Hepatocyte (in vitro differentiated cells): ENCODE data around the gene ADAMTS12.

Experiments used
- EZH2 ChIP-seq: fragments of 200-600 bp; sonication (generic); IDR thresholded peaks from 2 replicates; pipeline ENCODE4 v1.6.1; 2016; ENCODE audit warnings: antibody characterized with exemption, mild to moderate bottlenecking, borderline replicate concordance
- EZH2phosphoT487 ChIP-seq: fragments of 200-600 bp; sonication (generic); IDR thresholded peaks from one replicate; pipeline ENCODE4 v1.6.1; 2018; ENCODE audit warnings: antibody characterized with exemption, mild to moderate bottlenecking, low read depth, moderate library complexity; ENCODE audit not compliant: unreplicated experiment, severe bottlenecking
- TF ChIP-seq, protein P1 (sequence below): fragments of 200-600 bp; sonication (generic); IDR thresholded peaks from 2 replicates; pipeline ENCODE4 v1.5.1; 2016; ENCODE audit warnings: antibody characterized with exemption, mild to moderate bottlenecking; ENCODE audit not compliant: poor library complexity

DNA sequence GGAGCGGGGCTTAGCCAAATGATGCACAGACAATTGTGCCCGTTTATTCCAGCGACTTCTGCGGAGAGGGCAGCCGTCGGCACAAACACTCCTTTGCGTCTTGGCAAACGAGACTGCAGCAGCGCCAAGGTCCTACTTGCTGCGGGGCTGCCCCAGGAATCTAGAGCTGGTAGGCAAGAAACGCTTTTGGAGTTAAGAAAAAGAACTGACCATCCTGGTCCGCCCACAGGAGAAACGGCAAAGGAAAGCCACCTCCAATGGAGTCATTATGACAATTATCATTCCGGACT is 46.7 kb upstream of the ADAMTS12 start:
- TF ChIP-seq, protein P1, sequence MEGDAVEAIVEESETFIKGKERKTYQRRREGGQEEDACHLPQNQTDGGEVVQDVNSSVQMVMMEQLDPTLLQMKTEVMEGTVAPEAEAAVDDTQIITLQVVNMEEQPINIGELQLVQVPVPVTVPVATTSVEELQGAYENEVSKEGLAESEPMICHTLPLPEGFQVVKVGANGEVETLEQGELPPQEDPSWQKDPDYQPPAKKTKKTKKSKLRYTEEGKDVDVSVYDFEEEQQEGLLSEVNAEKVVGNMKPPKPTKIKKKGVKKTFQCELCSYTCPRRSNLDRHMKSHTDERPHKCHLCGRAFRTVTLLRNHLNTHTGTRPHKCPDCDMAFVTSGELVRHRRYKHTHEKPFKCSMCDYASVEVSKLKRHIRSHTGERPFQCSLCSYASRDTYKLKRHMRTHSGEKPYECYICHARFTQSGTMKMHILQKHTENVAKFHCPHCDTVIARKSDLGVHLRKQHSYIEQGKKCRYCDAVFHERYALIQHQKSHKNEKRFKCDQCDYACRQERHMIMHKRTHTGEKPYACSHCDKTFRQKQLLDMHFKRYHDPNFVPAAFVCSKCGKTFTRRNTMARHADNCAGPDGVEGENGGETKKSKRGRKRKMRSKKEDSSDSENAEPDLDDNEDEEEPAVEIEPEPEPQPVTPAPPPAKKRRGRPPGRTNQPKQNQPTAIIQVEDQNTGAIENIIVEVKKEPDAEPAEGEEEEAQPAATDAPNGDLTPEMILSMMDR: no peak
- TF ChIP-seq EZH2phosphoT487 (no peak), EZH2 (no peak)
